T-helper 2 cell (primary cell): ENCODE results near the gene GPRC5A.
"Not testable (repeated sequence)": the region's sequence is repeated elsewhere in the genome, so short reads cannot be mapped to it uniquely, and the experiment has no call there.

Experiments
- DNase-seq, 5 experiments: peaks; one replicate each; pipeline versions ENCODE4 v3.0.0 to v3.0.0-alpha.2; 2012 to 2022
- total RNA-seq, 2 donors: gene quantifications; one replicate each; lab custom pipeline; 2026; lab: John Stamatoyannopoulos, UW

The GPRC5A gene
- 0 to 0.88 reads per million in 2 donors for total RNA-seq

- DNase-seq, result peak in 1 of 5 experiments; percentile 38
Measured at GRCh38 chr12:12891080-12891880, at the start of gene GPRC5A. Gene GPRC5A, plus strand, starts transcription at chr12:12891562. Its CDS starts 16,688 bp downstream, at chr12:12908250.

- peak in 1 of 5 experiments; percentile 26 for DNase-seq
Measured at GRCh38 chr12:12845794-12846243, 45.5 kb upstream of the GPRC5A start.

GRCh38 chr12:12846780-12847179, 44.6 kb upstream of the GPRC5A start:
- DNase-seq, result peak in 1 of 5 experiments; percentile 48

- DNase-seq, result no peak
Measured at GRCh38 chr12:12853435-12853834, 37.9 kb upstream of the GPRC5A start.

- DNase-seq, result no peak
Measured at GRCh38 chr12:12859690-12860089, 31.7 kb upstream of the GPRC5A start.

GRCh38 chr12:12864243-12864642, 27.1 kb upstream of the GPRC5A start:
- no peak for DNase-seq

GRCh38 chr12:12868477-12869235, 22.7 kb upstream of the GPRC5A start:
- no peak for DNase-seq

- no peak for DNase-seq
Measured at GRCh38 chr12:12870465-12870864, 20.9 kb upstream of the GPRC5A start.

GRCh38 chr12:12871587-12872138, 19.7 kb upstream of the GPRC5A start:
- DNase-seq, result no peak

- DNase-seq, result no peak
Measured at GRCh38 chr12:12872139-12872933, 19.0 kb upstream of the GPRC5A start.

- no peak for DNase-seq
Measured at GRCh38 chr12:12872934-12873275, 18.5 kb upstream of the GPRC5A start.

- DNase-seq, result no peak
Measured at GRCh38 chr12:12874029-12874428, 17.3 kb upstream of the GPRC5A start.

- not testable (repeated sequence) for DNase-seq
Measured at GRCh38 chr12:12875301-12875700, 16.1 kb upstream of the GPRC5A start.

GRCh38 chr12:12877153-12877768, 14.1 kb upstream of the GPRC5A start:
- DNase-seq, result no peak

- no peak for DNase-seq
Measured at GRCh38 chr12:12877781-12878455, 13.4 kb upstream of the GPRC5A start.

GRCh38 chr12:12880537-12880936, 10.8 kb upstream of the GPRC5A start:
- DNase-seq, result peak in 1 of 5 experiments; percentile 62

GRCh38 chr12:12881151-12881909, 10.0 kb upstream of the GPRC5A start:
- DNase-seq, result peak in 1 of 5 experiments; percentile 26

- DNase-seq, result no peak
Measured at GRCh38 chr12:12882288-12882687, 9.1 kb upstream of the GPRC5A start.

- no peak for DNase-seq
Measured at GRCh38 chr12:12883369-12884001, 7.9 kb upstream of the GPRC5A start.

GRCh38 chr12:12885096-12885792, 6.1 kb upstream of the GPRC5A start:
- no peak for DNase-seq
